ENCODE measurements around the gene COL21A1. TPM values are rescaled to one million over a fixed set of nuclear protein-coding genes. Genes with fewer than 3 reads are reported as not detected.

COL21A1 gene
- total RNA-seq, 1 experiment from 2014 or later = 49.0 TPM

DNA sequence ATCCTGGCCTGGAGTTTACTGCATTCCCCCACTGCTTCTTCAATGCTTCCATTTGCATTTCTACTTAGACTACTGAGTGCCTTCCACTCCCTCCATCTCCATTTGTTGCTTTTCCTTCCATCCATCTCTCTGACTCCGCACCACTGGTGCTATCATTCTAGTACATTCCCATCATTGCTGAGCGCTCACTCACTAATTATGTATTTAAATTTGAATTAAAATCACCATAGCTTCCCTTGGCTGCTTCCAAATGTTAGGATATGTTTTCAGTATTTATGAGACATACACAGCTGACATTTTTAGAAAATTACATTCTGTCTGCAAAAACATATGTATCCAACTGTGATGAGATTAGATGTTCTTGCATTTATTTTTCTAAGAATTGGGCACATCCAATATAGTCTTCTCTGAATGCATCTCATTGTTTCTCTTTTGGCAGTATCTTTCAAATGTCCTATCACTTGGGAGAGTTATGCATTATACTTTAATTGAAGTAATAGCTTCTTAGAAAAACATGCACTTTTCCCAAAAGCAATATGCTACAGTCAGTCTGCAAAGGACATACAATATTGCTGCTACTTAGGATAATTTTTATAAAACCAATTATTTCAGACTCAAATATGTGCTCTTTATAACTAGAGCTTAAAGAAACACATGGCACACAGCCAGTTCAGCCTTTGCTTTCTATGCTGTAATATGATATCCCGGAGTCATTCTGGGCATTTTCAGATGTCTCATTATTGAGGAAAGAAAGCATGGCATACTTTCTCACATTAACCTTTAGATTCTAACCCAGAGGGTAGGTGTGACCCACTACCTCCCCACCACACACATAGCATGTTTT lies 12.1 kb upstream of the COL21A1 start:
- CTCF ChIA-PET = interaction anchor here (1.1 kb wide), 1 partner anchor 33 kb away, joined by 3 read pairs; no protein-coding TSS in a partner anchor
- TF ChIP-seq, protein P1, sequence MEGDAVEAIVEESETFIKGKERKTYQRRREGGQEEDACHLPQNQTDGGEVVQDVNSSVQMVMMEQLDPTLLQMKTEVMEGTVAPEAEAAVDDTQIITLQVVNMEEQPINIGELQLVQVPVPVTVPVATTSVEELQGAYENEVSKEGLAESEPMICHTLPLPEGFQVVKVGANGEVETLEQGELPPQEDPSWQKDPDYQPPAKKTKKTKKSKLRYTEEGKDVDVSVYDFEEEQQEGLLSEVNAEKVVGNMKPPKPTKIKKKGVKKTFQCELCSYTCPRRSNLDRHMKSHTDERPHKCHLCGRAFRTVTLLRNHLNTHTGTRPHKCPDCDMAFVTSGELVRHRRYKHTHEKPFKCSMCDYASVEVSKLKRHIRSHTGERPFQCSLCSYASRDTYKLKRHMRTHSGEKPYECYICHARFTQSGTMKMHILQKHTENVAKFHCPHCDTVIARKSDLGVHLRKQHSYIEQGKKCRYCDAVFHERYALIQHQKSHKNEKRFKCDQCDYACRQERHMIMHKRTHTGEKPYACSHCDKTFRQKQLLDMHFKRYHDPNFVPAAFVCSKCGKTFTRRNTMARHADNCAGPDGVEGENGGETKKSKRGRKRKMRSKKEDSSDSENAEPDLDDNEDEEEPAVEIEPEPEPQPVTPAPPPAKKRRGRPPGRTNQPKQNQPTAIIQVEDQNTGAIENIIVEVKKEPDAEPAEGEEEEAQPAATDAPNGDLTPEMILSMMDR (conservative IDR thresholded peaks at IDR 0.05; ENCODE audit: low read depth, low read length) = no peak
- no peak for TF ChIP-seq EZH2 (IDR thresholded peaks at IDR 0.05; ENCODE audit: borderline replicate concordance, low read depth, low read length, poor library complexity, severe bottlenecking)
- no peaks in the 10 kb centered on the region for H3K9me3 ChIP-seq (ENCODE audit: low read depth, low read length, poor library complexity, severe bottlenecking)
- peaks cover 91% of the 10 kb centered on the region for H3K4me1 ChIP-seq (ENCODE audit: insufficient read depth, low read length, poor library complexity, severe bottlenecking)
- peak; percentile 93 for DNase-seq (ENCODE audit: low spot score)
- no peaks in the 10 kb centered on the region for H3K36me3 ChIP-seq (ENCODE audit: insufficient read depth, low read length, poor library complexity, severe bottlenecking)
- H3K27ac ChIP-seq (ENCODE audit: low read depth, low read length, poor library complexity, severe bottlenecking) = peak overlapping the region; percentile 91
- H3K4me3 ChIP-seq (ENCODE audit: low read depth, low read length, poor library complexity, severe bottlenecking) = no peak overlapping the region
- no TSS peak for BruUV-seq (replicated peaks)
- POLR2A ChIA-PET (ENCODE audit: low non-redundant PET) = interaction anchor here (0.6 kb wide), 1 partner anchor 679 kb away, joined by 3 read pairs; no protein-coding TSS in a partner anchor
- H3K27me3 ChIP-seq (replicated peaks; ENCODE audit: insufficient read depth, low read depth, low read length, poor library complexity) = no peaks in the 10 kb centered on the region
- intact Hi-C loops (cut with micrococcal nuclease; ENCODE audit: unreplicated experiment) = loop anchor here (1.0 to 5.0 kb wide), 2 partner anchors 162 to 278 kb away; no protein-coding TSS in a partner anchor

DNA sequence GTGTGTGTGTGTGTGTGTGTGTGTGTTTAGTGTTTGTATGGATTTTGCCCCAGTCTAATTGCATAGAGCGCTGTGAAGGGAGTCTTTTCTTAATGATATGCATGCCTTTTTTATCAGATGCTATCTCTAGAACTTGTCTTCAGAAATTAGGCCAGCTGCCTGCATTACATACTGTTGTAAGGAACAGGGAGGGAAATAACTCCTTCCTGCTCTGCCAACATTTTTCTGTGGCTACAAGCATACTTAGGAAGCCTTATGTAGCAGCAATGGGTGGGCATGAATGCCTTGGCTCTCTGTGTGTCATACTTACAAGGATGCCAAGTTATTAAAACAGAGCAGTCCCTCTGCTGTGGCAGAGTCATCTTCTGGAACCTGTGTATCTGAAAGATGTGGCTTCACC lies 8.0 kb upstream of the COL21A1 start:
- ChIA-PET CTCF (no interaction called here), POLR2A (ENCODE audit: low non-redundant PET) (no interaction called here)
- intact Hi-C loops (cut with micrococcal nuclease; ENCODE audit: unreplicated experiment) = loop anchor here (1.0 to 5.0 kb wide), 2 partner anchors 158 to 275 kb away; no protein-coding TSS in a partner anchor
- H3K36me3 ChIP-seq (ENCODE audit: insufficient read depth, low read length, poor library complexity, severe bottlenecking) = no peaks in the 10 kb centered on the region
- no peak overlapping the region for H3K4me3 ChIP-seq (ENCODE audit: low read depth, low read length, poor library complexity, severe bottlenecking)
- peak overlapping the region; percentile 87 for H3K27ac ChIP-seq (ENCODE audit: low read depth, low read length, poor library complexity, severe bottlenecking)
- no peaks in the 10 kb centered on the region for H3K27me3 ChIP-seq (replicated peaks; ENCODE audit: insufficient read depth, low read depth, low read length, poor library complexity)
- TF ChIP-seq, protein P1 (conservative IDR thresholded peaks at IDR 0.05; ENCODE audit: low read depth, low read length) = no peak
- TF ChIP-seq EZH2 (IDR thresholded peaks at IDR 0.05; ENCODE audit: borderline replicate concordance, low read depth, low read length, poor library complexity, severe bottlenecking) = no peak
- peaks cover 63% of the 10 kb centered on the region for H3K4me1 ChIP-seq (ENCODE audit: insufficient read depth, low read length, poor library complexity, severe bottlenecking)
- no TSS peak for BruUV-seq (replicated peaks)
- DNase-seq (ENCODE audit: low spot score) = peak; percentile 89
- no peaks in the 10 kb centered on the region for H3K9me3 ChIP-seq (ENCODE audit: low read depth, low read length, poor library complexity, severe bottlenecking)

DNA sequence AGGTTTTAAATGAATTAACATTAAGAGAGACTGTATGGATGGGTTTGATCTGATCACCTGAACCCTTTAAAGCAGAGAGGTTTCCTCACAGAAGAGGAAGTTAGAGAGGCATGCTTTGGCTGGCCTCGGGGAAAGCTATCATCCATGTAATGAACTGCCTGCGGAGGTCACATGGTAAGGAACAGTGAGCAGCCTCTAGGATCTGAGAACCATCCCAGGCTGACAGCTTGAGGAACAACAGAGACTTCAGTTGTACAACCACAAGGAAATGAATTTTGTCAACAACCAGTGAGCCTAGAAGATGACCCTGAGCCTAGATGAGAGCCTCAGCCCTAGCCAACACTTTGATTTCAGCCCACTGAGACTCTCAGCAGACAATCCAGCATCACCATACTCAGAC lies 2.9 kb upstream of the COL21A1 start:
- TF ChIP-seq, protein P1 (conservative IDR thresholded peaks at IDR 0.05; ENCODE audit: low read depth, low read length) = no peak
- no peak for TF ChIP-seq EZH2 (IDR thresholded peaks at IDR 0.05; ENCODE audit: borderline replicate concordance, low read depth, low read length, poor library complexity, severe bottlenecking)
- H3K36me3 ChIP-seq (ENCODE audit: insufficient read depth, low read length, poor library complexity, severe bottlenecking) = no peaks in the 10 kb centered on the region
- no peak for DNase-seq (ENCODE audit: low spot score)
- H3K27ac ChIP-seq (ENCODE audit: low read depth, low read length, poor library complexity, severe bottlenecking) = no peak overlapping the region
- no TSS peak for BruUV-seq (replicated peaks)
- CTCF ChIA-PET = no interaction called here
- POLR2A ChIA-PET (ENCODE audit: low non-redundant PET) = no interaction called here
- no peaks in the 10 kb centered on the region for H3K9me3 ChIP-seq (ENCODE audit: low read depth, low read length, poor library complexity, severe bottlenecking)
- no peaks in the 10 kb centered on the region for H3K27me3 ChIP-seq (replicated peaks; ENCODE audit: insufficient read depth, low read depth, low read length, poor library complexity)
- H3K4me1 ChIP-seq (ENCODE audit: insufficient read depth, low read length, poor library complexity, severe bottlenecking) = peaks cover 27% of the 10 kb centered on the region
- intact Hi-C loops (cut with micrococcal nuclease; ENCODE audit: unreplicated experiment) = no loop called here
- no peak overlapping the region for H3K4me3 ChIP-seq (ENCODE audit: low read depth, low read length, poor library complexity, severe bottlenecking)

Measured in A673 (cell line).